Neural progenitor cell (in vitro differentiated cells): ENCODE measurements around the gene PDE1C.

Experiments
- EZH2 ChIP-seq: fragments of 200-600 bp; sonication (generic); IDR thresholded peaks from 2 replicates; pipeline ENCODE4 v1.6.1; 2017; ENCODE audit warnings: antibody characterized with exemption, mild to moderate bottlenecking, moderate library complexity
- TF ChIP-seq, protein P1 (sequence below): fragments of 200-600 bp; sonication (generic); IDR thresholded peaks from 2 replicates; pipeline ENCODE4 v1.5.1; 2017; ENCODE audit warnings: antibody characterized with exemption, mild to moderate bottlenecking

DNA sequence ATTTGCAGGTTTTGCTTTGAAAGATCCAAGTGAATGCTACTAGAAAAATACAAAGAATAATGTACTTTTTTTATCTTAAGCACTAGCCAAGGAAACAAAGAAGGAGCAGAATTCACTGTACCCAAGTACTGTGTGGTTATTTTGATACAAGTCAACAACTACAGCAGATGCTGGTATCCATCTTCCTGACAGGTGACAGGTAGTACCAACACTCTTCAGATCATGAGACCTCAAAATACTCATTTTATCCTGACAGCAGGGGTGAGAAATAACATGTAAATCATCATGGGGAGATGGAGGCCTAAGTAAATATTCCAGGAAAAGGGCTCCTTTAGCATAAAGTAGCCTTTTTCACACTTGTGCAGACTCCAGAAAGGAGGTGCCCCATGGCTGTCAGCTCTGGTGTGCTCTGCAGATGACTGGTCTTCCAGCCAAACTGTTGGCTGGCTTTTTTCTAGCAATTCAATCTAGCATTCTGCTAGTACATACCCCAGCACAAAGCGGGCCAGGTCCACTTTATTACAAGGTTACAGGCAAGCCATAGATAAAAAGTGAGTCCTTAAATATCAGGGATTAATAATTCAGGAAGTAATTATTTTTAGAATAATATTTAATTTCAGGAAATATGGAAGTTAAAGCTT, 90.4 kb downstream of the PDE1C start:
- TF ChIP-seq, protein P1, sequence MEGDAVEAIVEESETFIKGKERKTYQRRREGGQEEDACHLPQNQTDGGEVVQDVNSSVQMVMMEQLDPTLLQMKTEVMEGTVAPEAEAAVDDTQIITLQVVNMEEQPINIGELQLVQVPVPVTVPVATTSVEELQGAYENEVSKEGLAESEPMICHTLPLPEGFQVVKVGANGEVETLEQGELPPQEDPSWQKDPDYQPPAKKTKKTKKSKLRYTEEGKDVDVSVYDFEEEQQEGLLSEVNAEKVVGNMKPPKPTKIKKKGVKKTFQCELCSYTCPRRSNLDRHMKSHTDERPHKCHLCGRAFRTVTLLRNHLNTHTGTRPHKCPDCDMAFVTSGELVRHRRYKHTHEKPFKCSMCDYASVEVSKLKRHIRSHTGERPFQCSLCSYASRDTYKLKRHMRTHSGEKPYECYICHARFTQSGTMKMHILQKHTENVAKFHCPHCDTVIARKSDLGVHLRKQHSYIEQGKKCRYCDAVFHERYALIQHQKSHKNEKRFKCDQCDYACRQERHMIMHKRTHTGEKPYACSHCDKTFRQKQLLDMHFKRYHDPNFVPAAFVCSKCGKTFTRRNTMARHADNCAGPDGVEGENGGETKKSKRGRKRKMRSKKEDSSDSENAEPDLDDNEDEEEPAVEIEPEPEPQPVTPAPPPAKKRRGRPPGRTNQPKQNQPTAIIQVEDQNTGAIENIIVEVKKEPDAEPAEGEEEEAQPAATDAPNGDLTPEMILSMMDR = no peak
- no peak for TF ChIP-seq EZH2
